Natural killer cell (primary cell): Measurements from ENCODE around the gene PRIMA1. TPM values are rescaled to one million over a fixed set of nuclear protein-coding genes. Genes with fewer than 3 reads are reported as not detected.

ENCODE experiments used
- ATAC-seq, 3 donors: fragments of 150-1000 bp in 2 of 3; fragments of 200-7000 bp in 1 of 3; cut with Tn5 transposase; 1 replicate in 1 of 3; 2 replicates in 2 of 3; pipeline ENCODE4 v1.10.0; 2021; ENCODE audit warnings: mild to moderate bottlenecking in 2 of 3, moderate library complexity in 2 of 3
- DNase-seq, 2 donors: peaks; one replicate each; pipeline versions ENCODE4 v3.0.0 to v3.0.0-alpha.2; 2013 to 2021; ENCODE audit warnings: mixed read lengths in 1 of 2
- H3K27ac ChIP-seq: one replicate; pipeline ENCODE4 v1.5.1; 2013; ENCODE audit warnings: mild to moderate bottlenecking, low read length
- H3K27me3 ChIP-seq: one replicate; pipeline ENCODE4 v1.6.1; 2013; ENCODE audit warnings: low read length; ENCODE audit not compliant: control insufficient read depth, insufficient read depth
- H3K36me3 ChIP-seq: one replicate; pipeline ENCODE4 v1.6.1; 2013; ENCODE audit warnings: low read length; ENCODE audit not compliant: control insufficient read depth, insufficient read depth
- H3K4me1 ChIP-seq: one replicate; pipeline ENCODE4 v1.6.1; 2013; ENCODE audit warnings: low read length; ENCODE audit not compliant: control insufficient read depth, insufficient read depth
- H3K4me3 ChIP-seq: one replicate; pipeline ENCODE4 v1.5.1; 2013; ENCODE audit warnings: low read length
- H3K9me3 ChIP-seq: one replicate; pipeline ENCODE4 v1.6.1; 2013; ENCODE audit warnings: low read length; ENCODE audit not compliant: control insufficient read depth, insufficient read depth
- H3K27ac Mint-ChIP-seq, 2 donors: one replicate each; pipeline ENCODE4 v1.8.0; 2022; ENCODE audit warnings: mild to moderate bottlenecking in 2 of 2, mixed read lengths in 2 of 2, moderate library complexity in 1 of 2
- H3K27me3 Mint-ChIP-seq, 2 donors: one replicate each; pipeline ENCODE4 v1.8.0; 2022; ENCODE audit warnings: low read depth in 2 of 2, mixed read lengths in 2 of 2
- H3K36me3 Mint-ChIP-seq: one replicate; pipeline ENCODE4 v1.8.0; 2022; ENCODE audit warnings: mixed read lengths
- H3K4me1 Mint-ChIP-seq, 2 donors: one replicate each; pipeline ENCODE4 v1.8.0; 2022; ENCODE audit warnings: mixed read lengths in 2 of 2
- H3K4me3 Mint-ChIP-seq: one replicate; pipeline ENCODE4 v1.8.0; 2022; ENCODE audit warnings: mild to moderate bottlenecking, moderate library complexity, mixed read lengths
- H3K9me3 Mint-ChIP-seq, 2 donors: one replicate each; pipeline ENCODE4 v1.8.0; 2022; ENCODE audit warnings: mixed read lengths in 2 of 2
- WGBS: methylation state at CpG from one replicate; pipeline ENCODE4 v1.1.7; 2013; ENCODE audit warnings: missing lambda C conversion rate; ENCODE audit not compliant: insufficient coverage; 5-methylcytosine and 5-hydroxymethylcytosine counted together
- intact Hi-C: fragments of 100-400 bp; cut with micrococcal nuclease; formaldehyde crosslinking; loops from one replicate; pipeline ENCODE4 v1.14.2; 2022
- total RNA-seq, 4 donors: library from RNA; stranded (reverse); fragments of 120-200 nt in 1 of 4; gene quantifications; one replicate each; pipeline versions ENCODE4 v1.2.3 to v1.2.4, GENCODE V29; 2013 to 2022
- TF ChIP-seq, protein P1 (sequence below): fragments of 200-600 bp; IDR thresholded peaks from one replicate; pipeline ENCODE4 v1.8.0; 2022; ENCODE audit warnings: antibody characterized with exemption

PRIMA1 gene
- total RNA-seq, 3 donors from 2014 or later (not counting 1 experiment from before 2014, with no cell fraction given): not detected

DNA sequence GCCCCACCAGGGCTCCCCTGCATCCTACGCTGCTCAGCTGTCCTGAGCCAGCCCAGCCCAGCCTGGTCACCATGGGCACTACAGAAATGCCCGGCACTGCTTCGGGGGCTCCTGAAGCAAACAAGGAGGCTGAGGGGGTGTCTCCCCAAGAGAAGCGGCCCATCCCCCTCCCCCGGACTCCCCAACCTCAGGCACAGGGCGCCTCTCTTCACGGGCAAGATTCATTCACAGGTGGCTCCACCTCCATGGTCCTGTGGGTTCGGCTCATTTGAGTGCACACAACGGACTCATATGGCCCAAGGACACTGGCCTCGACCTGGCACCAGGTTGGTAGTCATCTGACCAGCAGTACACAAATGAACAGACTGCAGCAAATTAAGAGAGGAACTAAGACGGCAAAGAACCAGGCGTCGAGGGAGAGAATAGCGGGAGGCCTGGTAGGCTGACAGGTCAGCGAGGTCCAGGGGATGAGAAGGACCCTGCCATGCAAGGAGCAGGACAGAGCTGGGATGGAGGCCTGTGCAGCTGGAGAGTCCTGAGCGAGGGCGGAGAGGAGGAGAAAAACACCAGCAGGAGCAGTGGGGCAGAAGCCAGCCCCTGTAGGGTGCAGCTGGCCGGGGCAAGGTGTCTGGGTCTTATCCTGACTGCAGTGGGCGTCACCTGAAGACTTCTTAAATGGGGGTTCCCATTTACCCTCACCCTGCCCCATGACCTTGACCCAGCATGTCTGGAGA is 60.2 kb downstream of the PRIMA1 start:
- no peak for DNase-seq
- H3K27me3 Mint-ChIP-seq: no peaks in the 10 kb centered on the region
- no peaks in the 10 kb centered on the region for H3K4me1 Mint-ChIP-seq
- intact Hi-C loops: no loop called here
- TF ChIP-seq, protein P1, sequence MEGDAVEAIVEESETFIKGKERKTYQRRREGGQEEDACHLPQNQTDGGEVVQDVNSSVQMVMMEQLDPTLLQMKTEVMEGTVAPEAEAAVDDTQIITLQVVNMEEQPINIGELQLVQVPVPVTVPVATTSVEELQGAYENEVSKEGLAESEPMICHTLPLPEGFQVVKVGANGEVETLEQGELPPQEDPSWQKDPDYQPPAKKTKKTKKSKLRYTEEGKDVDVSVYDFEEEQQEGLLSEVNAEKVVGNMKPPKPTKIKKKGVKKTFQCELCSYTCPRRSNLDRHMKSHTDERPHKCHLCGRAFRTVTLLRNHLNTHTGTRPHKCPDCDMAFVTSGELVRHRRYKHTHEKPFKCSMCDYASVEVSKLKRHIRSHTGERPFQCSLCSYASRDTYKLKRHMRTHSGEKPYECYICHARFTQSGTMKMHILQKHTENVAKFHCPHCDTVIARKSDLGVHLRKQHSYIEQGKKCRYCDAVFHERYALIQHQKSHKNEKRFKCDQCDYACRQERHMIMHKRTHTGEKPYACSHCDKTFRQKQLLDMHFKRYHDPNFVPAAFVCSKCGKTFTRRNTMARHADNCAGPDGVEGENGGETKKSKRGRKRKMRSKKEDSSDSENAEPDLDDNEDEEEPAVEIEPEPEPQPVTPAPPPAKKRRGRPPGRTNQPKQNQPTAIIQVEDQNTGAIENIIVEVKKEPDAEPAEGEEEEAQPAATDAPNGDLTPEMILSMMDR: no peak
- no peak overlapping the region for H3K27ac Mint-ChIP-seq
- H3K36me3 ChIP-seq: no peaks in the 10 kb centered on the region
- H3K36me3 Mint-ChIP-seq: no peaks in the 10 kb centered on the region
- no peak overlapping the region for H3K4me3 ChIP-seq
- H3K9me3 ChIP-seq: no peaks in the 10 kb centered on the region
- H3K4me1 ChIP-seq: no peaks in the 10 kb centered on the region
- no peak overlapping the region for H3K4me3 Mint-ChIP-seq
- 87% methylated on average over 19 of the region's 19 CpGs for whole genome bisulfite sequencing
- ATAC-seq: no peak
- no peaks in the 10 kb centered on the region for H3K27me3 ChIP-seq
- H3K27ac ChIP-seq: no peak overlapping the region
- no peaks in the 10 kb centered on the region for H3K9me3 Mint-ChIP-seq

DNA sequence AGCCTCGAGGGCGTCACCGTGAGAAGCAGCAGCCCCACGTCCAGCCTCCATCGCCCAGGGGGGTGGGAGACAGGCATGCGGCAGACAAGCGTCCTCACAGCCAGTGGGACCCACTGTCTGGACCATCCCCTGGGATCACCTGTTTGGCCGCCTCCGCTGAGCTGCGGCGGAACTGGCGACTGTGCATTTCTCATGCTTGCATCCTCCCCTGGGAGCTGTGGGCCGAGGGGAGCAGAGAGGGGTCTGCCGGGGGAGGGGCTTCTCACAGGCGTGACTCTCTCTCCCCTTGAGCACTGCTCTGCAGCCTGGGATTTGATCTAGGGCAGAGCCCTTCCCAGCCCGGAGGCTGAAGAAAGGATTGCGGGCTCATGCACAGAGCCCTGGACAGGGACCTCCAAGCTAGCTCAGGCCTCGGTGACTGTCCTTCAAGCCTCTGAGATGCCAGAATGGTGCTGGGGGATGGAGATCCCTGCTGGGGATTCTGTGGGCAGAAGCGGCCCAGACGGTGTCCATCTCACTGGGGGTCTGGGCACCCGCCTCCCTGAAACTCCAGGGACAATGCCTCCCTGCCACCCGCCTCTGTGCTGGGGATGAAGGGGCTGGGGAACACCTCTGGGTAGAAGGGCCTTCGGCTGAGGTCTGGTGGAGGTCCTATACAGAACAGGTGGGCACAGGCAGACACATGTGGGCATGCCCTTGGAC is 61.1 kb downstream of the PRIMA1 start:
- Mint-ChIP-seq H3K36me3 (no peaks in the 10 kb centered on the region), H3K4me3 (no peak overlapping the region), H3K27ac (no peak overlapping the region), H3K4me1 (peaks cover 0 to 4% of the 10 kb centered on the region in 2 donors), H3K27me3 (no peaks in the 10 kb centered on the region), H3K9me3 (peaks cover 3 to 5% of the 10 kb centered on the region in 2 donors)
- 86% methylated on average over 23 of the region's 23 CpGs for WGBS
- DNase-seq (no peak), ATAC-seq (no peak)
- Histone ChIP-seq H3K4me1 (no peaks in the 10 kb centered on the region), H3K27me3 (no peaks in the 10 kb centered on the region), H3K36me3 (no peaks in the 10 kb centered on the region), H3K9me3 (no peaks in the 10 kb centered on the region), H3K4me3 (no peak overlapping the region), H3K27ac (no peak overlapping the region)
- TF ChIP-seq, protein P1: no peak
- intact Hi-C loops: no loop called here

DNA sequence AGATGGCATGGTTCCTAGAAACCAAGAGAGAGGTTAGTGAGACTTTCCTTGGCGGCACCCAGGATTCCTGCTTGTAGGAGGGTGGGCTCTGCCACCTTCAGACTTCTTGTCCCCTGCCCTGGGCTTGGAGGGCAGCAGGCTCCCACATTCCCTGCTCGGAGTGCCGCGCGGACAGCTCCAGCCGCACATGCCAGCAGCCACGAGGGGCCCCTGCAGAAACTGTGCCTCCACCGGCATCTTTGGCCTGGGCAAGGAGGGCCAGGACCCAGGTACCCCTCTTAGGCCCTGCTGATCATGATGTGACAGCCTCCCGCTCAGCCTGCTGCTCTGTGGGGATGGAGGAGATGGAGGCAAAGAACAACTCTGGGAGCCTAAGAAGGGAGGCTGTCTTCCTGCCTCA is 62.3 kb downstream of the PRIMA1 start:
- Mint-ChIP-seq H3K4me1 (peaks cover 0 to 5% of the 10 kb centered on the region in 2 donors), H3K27ac (no peak overlapping the region), H3K27me3 (no peaks in the 10 kb centered on the region), H3K9me3 (peaks cover 3 to 7% of the 10 kb centered on the region in 2 donors), H3K36me3 (no peaks in the 10 kb centered on the region), H3K4me3 (no peak overlapping the region)
- no peaks in the 10 kb centered on the region for H3K36me3 ChIP-seq
- DNase-seq (no peak), ATAC-seq (no peak)
- no peak overlapping the region for H3K27ac ChIP-seq
- 94% methylated on average over 9 of the region's 9 CpGs for WGBS
- H3K4me1 ChIP-seq: no peaks in the 10 kb centered on the region
- no peaks in the 10 kb centered on the region for H3K27me3 ChIP-seq
- TF ChIP-seq, protein P1: no peak
- H3K4me3 ChIP-seq: no peak overlapping the region
- intact Hi-C loops: no loop called here
- H3K9me3 ChIP-seq: no peaks in the 10 kb centered on the region
